GM19463 (cell line): ENCODE measurements around the gene PAX6.
"Not testable (repeated sequence)": the region's sequence is repeated elsewhere in the genome, so short reads cannot be mapped to it uniquely, and the experiment has no call there.

Experiments
- ATAC-seq: cut with Tn5 transposase; IDR thresholded peaks from one replicate; pipeline ENCODE4 v1.9.1; 2021; ENCODE audit warnings: mild to moderate bottlenecking, moderate library complexity; ENCODE audit not compliant: unreplicated experiment

The PAX6 gene

DNA sequence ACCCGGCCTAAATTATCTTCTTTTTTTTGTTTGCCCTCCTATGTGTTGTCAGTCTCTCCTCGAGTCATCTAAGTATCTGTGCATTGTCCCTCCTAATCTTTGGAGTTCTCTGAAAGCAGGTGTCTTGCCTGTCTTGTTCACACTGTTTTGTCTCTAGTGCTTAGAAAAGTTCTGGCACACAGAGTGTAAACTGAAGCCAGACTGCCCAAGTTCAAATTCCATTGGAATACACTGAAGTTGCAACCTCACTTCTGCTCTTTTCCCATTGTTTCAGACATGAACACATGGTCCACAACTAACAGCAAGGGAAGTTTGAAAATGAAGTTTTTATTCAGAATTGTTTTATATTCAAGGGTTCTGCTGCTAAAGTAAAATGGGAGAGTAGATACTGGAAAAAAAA, 38.7 kb downstream of the PAX6 start:
- no peak for ATAC-seq

DNA sequence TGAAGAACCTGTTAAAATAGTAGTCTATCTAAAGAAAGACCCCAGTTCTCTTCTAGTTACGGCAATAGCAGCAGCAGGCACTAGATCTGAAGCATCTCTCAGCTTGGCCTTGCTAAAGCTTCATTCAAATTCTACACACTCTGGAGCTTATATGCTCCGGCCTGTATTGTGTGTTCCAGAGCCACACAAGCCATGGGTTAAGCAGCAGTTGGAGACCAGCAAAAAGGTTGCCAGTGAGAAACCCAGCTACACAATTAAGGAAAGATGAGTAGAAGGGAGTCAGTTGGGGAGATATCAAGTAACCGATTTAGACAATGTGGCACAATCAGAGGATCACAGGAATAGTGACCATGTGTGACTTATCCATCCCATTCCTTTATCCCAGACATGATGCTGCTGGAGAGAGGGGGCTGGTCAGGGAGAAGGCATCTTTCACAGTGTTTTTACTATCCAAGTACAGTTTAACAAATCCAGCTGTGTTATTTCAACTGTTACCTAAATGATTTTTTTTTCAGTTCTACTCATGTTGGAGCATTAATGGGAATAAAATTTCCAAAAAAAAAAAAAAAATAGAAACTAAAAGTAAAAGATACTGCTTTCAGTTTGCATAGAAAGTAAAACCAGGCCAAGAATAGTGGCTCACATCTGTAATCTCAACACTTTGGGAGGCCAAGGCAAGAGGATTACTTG, 41.0 kb downstream of the PAX6 start:
- ATAC-seq = no peak

DNA sequence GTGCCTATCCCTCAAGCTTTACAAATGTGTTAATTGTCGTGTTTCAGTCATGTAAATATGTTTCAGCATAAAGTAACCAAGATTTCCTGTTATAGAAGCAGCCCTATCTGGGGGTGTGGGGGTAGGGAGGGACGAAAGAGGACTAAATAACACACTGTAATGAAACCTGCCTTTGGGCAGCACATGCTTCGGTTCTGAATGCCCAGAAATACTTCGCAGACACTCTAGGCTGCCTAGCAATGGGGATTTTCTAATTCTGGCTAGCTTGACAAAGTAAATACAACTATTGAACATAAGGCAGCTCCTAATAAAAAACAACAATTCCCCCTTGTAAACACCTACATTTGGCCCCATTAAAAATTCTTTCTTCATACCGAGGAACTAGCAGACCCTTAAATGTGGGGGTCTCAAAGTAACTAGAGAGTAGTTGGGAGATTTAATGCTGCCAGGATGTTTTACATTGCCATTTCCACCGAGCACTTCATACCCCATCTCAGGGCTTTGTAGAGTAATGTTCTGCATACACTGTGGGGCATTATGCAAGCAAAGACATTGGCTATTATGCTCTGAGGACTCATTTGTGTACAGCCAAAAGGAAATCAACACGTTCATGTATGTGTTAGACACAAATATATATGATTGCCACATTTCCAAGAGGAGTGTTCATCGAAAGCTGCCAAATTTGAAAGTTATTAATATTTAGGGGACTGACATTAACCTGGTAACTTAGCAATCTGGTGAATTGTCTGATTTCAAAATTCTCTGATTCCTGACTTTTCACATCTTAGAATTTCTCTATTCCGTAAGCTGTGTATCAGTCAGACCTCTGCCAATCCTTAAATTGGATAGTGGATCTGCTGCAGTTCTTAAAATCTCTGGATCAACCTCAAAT, 42.1 kb downstream of the PAX6 start:
- ATAC-seq = no peak

DNA sequence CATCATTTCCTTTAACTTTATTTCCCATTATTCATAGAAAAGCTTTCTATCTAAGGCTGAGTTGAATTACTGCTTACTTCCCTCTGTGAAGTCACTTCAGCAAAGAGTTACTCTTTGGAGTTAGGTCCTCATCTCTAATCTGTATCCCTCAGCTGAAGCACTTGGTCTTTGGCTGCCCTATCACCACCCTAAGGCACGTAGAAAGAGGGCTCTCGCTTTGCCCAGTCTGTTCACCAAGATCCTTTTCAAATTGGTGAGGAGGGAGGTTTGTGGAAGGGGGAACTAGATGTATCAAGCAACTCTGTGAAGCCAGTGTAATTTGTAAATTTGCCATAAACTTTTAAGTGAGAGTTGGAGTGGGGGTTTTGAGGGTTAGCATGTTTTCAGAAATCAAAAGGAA, 43.4 kb downstream of the PAX6 start:
- no peak for ATAC-seq

DNA sequence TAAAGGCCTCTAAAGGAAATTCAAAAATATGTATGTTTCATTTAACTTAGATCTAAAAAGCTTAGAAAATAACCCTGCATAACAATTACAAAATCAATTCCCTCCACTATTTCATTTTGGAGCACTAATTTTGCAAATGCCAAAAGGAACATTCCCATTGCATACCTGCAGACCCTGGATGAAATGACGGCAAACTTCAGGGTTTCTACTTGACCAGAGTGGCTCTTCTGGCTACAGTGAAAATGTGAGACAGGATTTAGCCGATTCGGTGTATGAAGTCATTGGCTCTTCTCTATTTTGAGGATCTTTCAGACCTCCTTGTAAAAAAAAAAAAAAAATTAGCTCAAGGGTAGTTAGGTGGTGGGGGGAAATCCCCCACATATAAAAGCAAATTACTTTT, 44.1 kb downstream of the PAX6 start:
- ATAC-seq = no peak

DNA sequence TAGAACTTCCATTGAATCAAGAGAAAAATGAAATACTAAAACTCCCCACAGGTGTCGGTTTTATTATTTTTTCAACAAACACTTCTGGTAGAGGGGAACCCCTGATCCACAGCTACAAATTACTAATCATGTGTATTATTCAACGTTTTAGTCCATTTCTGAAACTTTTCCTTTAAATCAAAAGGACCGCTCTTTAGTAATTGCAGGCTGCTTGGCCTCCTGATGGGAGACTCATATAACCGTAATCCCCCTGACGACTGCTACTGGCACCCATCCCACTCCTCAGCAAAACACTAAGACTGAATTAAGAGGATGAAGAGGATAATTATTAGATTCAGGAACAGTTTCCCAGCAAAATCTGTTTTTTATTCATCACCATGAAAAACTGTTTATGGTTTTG, 46.4 kb downstream of the PAX6 start:
- no peak for ATAC-seq

DNA sequence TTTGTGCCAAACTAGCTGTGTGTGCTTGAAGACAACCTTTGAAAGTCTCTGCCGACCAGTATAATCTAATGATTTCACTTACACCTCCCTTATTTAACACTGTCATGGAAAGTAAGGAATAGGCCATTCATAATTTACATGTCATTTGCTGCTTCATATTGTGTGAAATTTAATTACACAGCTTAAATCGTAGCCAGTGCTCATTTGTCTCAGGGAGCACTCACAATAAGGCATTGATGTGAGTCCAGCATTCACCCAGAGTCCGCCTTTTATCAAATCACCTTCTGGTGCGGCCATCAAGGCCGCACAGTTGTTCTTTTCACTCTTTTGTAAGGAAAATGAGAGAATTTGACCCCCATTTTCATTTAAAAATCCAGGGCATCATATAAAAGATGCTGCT, 46.9 kb downstream of the PAX6 start:
- ATAC-seq = no peak

DNA sequence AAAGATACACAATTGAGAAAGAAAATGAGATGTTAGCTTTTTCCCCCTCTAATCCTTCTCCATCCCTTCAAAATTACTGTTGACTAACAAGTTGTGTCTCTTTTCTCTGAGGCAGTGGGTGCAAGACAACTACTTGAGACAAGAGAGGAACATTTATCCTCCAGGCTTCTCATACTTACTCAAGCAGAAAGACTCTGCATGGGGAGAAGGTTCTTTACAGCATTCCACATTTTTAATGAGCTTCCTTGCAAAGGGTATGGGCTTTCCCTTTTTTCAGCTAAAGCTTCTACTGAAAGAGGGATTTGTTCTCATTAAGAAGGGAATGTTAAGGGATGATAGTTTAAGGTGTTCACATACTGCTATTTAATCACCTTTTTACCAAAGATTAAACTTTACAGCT, 47.8 kb downstream of the PAX6 start:
- ATAC-seq = no peak

DNA sequence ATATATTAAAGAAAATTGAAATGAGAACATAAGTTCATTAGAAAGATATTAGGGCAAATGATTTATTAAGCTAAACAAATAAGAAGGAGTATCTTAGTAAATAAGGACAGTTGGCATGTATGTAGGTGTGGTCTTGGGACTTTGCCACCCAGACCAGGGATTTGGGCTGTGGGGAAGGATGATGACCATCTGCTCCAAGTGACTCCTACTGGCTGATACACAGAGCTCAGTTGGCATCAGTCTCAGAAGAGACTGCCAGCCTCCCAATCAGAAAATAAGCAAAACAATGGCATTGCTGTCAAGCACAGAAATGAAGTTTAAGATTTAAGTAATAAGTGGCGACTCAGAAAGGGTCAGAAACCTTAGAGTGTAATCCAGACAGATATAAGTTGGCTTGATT, 49.5 kb downstream of the PAX6 start:
- no peak for ATAC-seq

DNA sequence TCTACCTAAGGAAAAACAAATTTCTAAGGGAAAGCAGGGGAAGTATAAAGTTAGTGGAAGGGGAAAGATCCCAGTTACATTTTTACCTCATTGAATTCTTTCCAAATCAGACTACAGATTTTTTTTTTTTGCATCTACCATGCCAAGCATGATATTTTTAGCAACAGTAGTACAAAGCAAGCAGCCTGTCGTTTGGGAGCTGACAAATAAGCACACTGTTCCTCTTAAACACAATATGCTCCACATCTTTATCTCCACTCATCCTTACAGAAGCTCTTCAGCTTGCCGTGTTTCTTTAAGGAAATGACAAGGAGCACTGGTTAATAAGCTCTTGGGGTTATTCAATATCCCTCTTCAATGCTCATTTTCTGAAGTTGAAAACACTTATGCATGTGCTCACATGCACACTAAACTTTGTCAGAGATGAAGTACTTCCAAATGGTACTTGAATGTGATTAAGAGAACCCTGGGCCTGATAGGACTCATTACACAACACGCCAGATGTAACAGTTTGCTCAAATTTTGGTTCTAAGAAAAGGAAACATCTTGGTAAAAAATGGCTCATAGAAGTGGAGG, 53.8 kb downstream of the PAX6 start:
- no peak for ATAC-seq

DNA sequence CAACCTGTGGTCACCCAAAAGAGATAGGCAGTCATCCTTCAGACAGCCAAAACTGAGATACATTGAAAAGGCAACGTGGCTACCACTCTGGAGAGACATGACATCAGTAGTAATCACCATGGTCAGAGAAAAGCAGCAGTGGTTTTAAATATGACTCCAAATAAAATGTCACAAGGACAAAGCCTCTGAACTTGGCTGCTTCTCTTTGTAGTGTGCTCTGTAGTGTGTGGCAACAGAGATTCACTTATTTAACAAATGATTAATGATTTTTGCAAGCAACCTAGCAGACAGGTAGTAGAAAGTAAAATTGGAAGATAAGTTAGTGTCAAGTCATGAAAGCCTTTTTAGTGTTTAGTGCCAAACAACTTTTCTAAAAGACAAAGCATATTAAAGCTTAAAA, 63.5 kb downstream of the PAX6 start:
- ATAC-seq = no peak

DNA sequence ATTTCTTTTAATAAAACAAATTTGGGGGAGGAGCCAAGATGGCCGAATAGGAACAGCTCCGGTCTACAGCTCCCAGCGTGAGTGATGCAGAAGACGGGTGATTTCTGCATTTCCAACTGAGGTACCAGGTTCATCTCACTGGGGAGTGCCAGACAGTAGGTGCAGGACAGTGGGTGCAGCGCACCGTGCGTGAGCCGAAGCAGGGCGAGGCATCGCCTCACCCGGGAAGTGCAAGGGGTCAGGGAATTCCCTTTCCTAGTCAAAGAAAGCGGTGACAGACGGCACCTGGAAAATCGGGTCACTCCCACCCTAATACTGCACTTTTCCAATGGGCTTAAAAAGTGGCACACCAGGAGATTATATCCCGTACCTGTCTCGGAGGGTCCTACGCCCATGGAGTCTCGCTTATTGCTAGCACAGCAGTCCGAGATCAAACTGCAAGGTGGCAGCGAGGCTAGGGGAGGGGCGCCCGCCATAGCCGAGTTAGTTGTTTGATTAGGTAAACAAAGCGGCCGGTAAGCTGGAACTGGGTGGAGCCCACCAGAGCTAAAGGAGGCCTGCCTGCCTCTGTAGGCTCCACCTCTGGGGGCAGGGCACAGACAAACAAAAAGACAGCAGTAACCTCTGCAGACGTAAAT, 70.3 kb downstream of the PAX6 start:
- ATAC-seq = not testable (repeated sequence)

DNA sequence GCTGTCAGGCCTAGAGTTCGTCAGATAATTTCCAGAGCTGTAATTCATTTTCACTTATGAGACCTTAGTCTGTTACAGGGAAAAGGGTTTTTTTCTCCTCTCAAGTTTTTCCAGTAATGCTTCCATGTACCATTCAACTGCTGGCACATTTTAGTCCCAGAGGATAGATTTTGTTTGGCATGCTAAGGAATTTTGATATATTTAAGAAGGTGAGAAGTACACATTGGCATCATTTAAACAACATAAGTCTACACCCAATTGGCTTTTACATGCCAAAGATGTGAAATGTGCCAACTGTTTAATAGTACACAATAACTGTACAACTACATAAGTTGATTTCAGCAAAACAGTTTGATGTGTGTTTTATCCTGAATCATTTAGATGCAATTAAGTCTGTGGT, 71.0 kb downstream of the PAX6 start:
- ATAC-seq = no peak
